Astrocyte of the cerebellum (primary cell): Measurements from ENCODE around the gene CXCL8.
A peak's percentile ranks its signal among the peaks of the same experiment; 100 is the strongest.

Experiments used
- DNase-seq: peaks from one replicate; pipeline ENCODE4 v3.0.0-alpha.2; 2011; ENCODE audit warnings: low read depth
- H3K4me3 ChIP-seq: 2 replicates; pipeline ENCODE4 v1.5.1; 2011; ENCODE audit warnings: mild to moderate bottlenecking, low read depth, low read length, moderate library complexity
- in situ Hi-C: cut with HindIII; loops from 2 replicates; pipeline ENCODE4 v1.10.0; 2017; ENCODE audit warnings: low sequenced_read_pairs
- TF ChIP-seq, protein P1 (sequence below): IDR thresholded peaks from 2 replicates; pipeline ENCODE4 v1.5.1; 2012; ENCODE audit warnings: low read length, low read depth, moderate library complexity, mild to moderate bottlenecking; ENCODE audit errors: missing control alignments

Gene CXCL8

GRCh38 chr4:73701116-73701515, 39.3 kb upstream of the CXCL8 start:
- TF ChIP-seq, protein P1, sequence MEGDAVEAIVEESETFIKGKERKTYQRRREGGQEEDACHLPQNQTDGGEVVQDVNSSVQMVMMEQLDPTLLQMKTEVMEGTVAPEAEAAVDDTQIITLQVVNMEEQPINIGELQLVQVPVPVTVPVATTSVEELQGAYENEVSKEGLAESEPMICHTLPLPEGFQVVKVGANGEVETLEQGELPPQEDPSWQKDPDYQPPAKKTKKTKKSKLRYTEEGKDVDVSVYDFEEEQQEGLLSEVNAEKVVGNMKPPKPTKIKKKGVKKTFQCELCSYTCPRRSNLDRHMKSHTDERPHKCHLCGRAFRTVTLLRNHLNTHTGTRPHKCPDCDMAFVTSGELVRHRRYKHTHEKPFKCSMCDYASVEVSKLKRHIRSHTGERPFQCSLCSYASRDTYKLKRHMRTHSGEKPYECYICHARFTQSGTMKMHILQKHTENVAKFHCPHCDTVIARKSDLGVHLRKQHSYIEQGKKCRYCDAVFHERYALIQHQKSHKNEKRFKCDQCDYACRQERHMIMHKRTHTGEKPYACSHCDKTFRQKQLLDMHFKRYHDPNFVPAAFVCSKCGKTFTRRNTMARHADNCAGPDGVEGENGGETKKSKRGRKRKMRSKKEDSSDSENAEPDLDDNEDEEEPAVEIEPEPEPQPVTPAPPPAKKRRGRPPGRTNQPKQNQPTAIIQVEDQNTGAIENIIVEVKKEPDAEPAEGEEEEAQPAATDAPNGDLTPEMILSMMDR, result no peak
- H3K4me3 ChIP-seq, result no peak overlapping the region
- DNase-seq, result no peak
- in situ Hi-C loops, result no loop called here

DNA sequence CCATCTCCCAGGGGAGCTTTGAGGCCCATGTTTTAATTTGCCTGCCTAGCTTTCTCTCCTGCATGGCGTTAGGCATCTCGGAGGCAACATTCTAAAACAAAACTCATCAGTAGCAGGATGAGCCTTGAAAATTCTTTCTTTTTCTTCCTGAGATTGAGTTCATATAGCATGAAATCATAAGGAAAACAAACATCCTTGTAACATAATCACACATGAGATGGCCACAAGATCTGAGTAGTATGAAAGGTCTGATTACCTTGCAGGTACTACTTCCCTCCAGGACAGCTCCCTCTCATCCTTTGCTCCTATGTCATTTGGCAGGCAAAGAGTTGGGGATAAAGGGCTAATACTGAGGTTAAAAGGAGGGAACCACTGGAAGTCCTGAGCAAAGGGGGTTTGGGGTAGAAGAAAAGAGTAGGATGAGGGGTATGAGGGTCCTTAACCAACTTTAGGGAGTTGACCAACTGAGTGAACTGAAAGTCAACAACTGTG, 37.5 kb upstream of the CXCL8 start:
- TF ChIP-seq, protein P1, result no peak
- in situ Hi-C loops, result no loop called here
- H3K4me3 ChIP-seq, result no peak overlapping the region
- no peak for DNase-seq

- in situ Hi-C loops, result no loop called here
- TF ChIP-seq, protein P1, result no peak
- H3K4me3 ChIP-seq, result no peak overlapping the region
- DNase-seq, result no peak
These were observed 37.0 kb upstream of the CXCL8 start for GRCh38 chr4:73703320-73703719.

- DNase-seq, result peak; percentile 97
- TF ChIP-seq, protein P1, result no peak
- H3K4me3 ChIP-seq, result no peak overlapping the region
- in situ Hi-C loops, result no loop called here
These were observed 35.9 kb upstream of the CXCL8 start for GRCh38 chr4:73704314-73705055.

GRCh38 chr4:73705056-73705432, 35.3 kb upstream of the CXCL8 start:
- no peak for DNase-seq
- in situ Hi-C loops, result no loop called here
- TF ChIP-seq, protein P1, result no peak
- no peak overlapping the region for H3K4me3 ChIP-seq

- no peak overlapping the region for H3K4me3 ChIP-seq
- DNase-seq, result no peak
- in situ Hi-C loops, result no loop called here
- TF ChIP-seq, protein P1, result no peak
These were observed 34.6 kb upstream of the CXCL8 start for GRCh38 chr4:73705721-73706120.
